ENCODE measurements around the gene ADAM30.

The ADAM30 gene

DNA sequence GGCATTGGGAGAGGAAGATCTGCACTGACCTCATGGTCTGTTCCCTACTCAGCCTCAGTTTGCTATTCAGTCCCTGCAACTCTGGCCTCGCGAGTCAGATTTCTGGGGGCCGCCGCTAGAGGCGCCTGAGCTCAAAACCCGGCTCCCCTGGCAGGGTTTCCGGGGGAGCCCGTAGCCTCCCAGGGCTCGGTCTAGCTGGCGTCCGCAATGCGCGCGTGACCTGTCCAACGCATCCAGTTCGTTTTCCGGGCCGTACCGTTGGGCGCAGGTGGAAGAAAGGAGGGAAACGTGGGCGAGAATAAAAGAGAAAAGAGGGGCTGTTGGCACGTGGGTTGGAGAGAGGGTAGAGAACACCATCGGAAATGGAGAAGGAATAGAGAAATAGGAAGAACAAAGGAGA is at the start of gene ADAM30:
ADAM30 (minus strand) TSS at position 213 of the 400 bp plus-strand sequence; CDS start at position 34, 179 bp downstream.
- H3K9me3 ChIP-seq (ENCODE audit: control insufficient read depth, insufficient read depth, low read length) = no peaks in the 10 kb centered on the region
- no peaks in the 10 kb centered on the region for H3K36me3 ChIP-seq (ENCODE audit: insufficient read depth, low read length)
- H3K9ac ChIP-seq (ENCODE audit: low read depth, low read length) = no peak within 1 kb of the TSS
- no peaks in the 10 kb centered on the region for H3K4me1 ChIP-seq (ENCODE audit: insufficient read depth, low read length)

- no peaks in the 10 kb centered on the region for H3K4me1 ChIP-seq (ENCODE audit: insufficient read depth, low read length)
- peaks cover 6% of the 10 kb centered on the region; the same call in 1 of the 2 replicates for H3K36me3 ChIP-seq (ENCODE audit: insufficient read depth, low read length)
- H3K9me3 ChIP-seq (ENCODE audit: control insufficient read depth, insufficient read depth, low read length) = no peaks in the 10 kb centered on the region
- no peak overlapping the region for H3K9ac ChIP-seq (ENCODE audit: low read depth, low read length)
These were observed 46.9 kb upstream of the ADAM30 start for GRCh38 chr1:119943216-119943615.

DNA sequence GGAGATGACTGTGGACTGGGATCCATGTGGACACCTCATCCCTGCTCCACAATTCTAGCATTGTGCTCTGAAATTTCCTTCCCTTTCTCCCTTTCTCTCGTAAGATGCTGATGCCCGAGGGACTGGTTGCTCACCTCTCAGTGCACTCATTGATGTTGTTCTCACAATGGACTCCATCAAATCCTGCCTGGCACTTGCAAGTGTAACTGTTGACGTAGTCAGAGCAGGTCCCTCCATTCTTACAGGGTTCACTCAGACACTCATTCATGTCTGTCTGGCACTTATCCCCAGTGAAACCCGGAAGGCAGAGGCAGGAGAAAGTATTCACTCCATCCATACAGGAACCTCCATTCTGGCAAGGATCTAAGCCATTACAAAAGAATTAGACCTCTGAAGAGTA is 45.1 kb upstream of the ADAM30 start:
- Histone ChIP-seq H3K36me3 (ENCODE audit: insufficient read depth, low read length) (peaks cover 6% of the 10 kb centered on the region; the same call in 1 of the 2 replicates), H3K9ac (ENCODE audit: low read depth, low read length) (no peak overlapping the region), H3K4me1 (ENCODE audit: insufficient read depth, low read length) (0 out of 2 replicates have a peak, but pooled peaks cover 2% of the 10 kb centered on the region), H3K9me3 (ENCODE audit: control insufficient read depth, insufficient read depth, low read length) (no peaks in the 10 kb centered on the region)

DNA sequence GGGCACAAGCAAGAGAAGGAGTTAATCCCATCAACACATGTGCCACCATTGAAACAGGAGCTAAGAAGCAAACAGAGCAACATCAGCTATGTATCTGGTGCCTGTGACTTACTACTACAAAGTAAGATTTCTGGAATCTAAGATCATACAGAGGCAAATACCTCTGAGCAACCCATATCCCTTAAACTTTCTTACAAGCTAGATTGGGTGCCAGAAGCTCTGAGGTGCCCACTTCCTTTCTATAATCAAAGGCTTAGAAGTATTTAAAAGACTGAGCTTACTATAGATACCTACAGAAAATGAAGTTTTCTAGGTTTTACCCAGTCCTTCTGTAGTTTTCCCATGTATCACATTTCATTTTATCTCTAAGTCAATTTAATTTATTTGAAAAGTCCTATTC is 44.4 kb upstream of the ADAM30 start:
- H3K36me3 ChIP-seq (ENCODE audit: insufficient read depth, low read length) = peaks cover 6% of the 10 kb centered on the region; the same call in 1 of the 2 replicates

GRCh38 chr1:119937198-119937597 is 40.9 kb upstream of the ADAM30 start:
- peaks cover 17% of the 10 kb centered on the region; the same call in 1 of the 2 replicates for H3K36me3 ChIP-seq (ENCODE audit: insufficient read depth, low read length)
- H3K9me3 ChIP-seq (ENCODE audit: control insufficient read depth, insufficient read depth, low read length) = peaks cover 4% of the 10 kb centered on the region; the same call in 1 of the 2 replicates
- H3K9ac ChIP-seq (ENCODE audit: low read depth, low read length) = no peak overlapping the region
- H3K4me1 ChIP-seq (ENCODE audit: insufficient read depth, low read length) = 0 out of 2 replicates have a peak, but pooled peaks cover 4% of the 10 kb centered on the region

More for the DNA sequence above, 44.4 kb upstream of the ADAM30 start:
- Histone ChIP-seq H3K4me1 (ENCODE audit: insufficient read depth, low read length) (0 out of 2 replicates have a peak, but pooled peaks cover 4% of the 10 kb centered on the region), H3K9me3 (ENCODE audit: control insufficient read depth, insufficient read depth, low read length) (no peaks in the 10 kb centered on the region), H3K9ac (ENCODE audit: low read depth, low read length) (no peak overlapping the region)

DNA sequence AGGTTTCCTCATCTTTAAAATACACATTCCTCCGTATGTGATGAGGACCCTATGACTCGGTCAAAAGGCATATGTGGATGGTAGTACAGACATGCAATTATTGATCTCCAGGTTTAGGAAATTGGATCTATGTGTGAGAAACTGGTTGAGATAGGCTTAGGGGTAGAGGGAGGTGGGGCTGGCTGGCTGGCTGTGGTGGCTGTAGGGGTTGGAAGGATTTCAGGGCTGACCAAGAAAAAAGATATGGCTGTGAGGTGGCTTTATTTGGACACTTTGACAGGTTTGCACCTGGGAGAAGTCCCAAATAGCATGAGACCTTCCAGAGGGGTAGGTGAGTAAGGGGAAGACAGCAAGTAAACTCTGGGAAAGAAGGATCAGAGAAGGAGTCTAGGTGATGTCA is 39.6 kb upstream of the ADAM30 start:
- no peak overlapping the region for H3K9ac ChIP-seq (ENCODE audit: low read depth, low read length)
- 0 out of 2 replicates have a peak, but pooled peaks cover 4% of the 10 kb centered on the region for H3K4me1 ChIP-seq (ENCODE audit: insufficient read depth, low read length)
- H3K9me3 ChIP-seq (ENCODE audit: control insufficient read depth, insufficient read depth, low read length) = peaks cover 4% of the 10 kb centered on the region; the same call in 1 of the 2 replicates
- peaks cover 12% of the 10 kb centered on the region; the same call in 1 of the 2 replicates for H3K36me3 ChIP-seq (ENCODE audit: insufficient read depth, low read length)

DNA sequence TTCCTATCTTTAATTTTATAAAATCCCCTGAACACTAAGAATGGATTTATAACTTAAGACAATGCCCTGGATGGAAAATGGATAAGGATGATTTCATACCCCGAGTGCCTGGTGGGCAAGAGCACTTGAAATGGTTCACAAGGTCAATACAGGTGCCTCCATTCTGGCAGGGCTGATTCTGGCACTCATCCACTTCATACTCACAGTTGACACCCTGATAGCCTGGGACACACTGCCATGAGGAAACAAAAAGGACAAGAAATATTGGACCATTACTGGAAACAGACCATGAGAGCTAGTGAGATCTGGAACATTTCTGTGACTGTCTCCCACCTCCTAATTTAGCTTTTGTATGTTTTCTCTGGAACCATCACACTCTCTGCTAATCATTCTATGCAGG is 39.1 kb upstream of the ADAM30 start:
- Histone ChIP-seq H3K9ac (ENCODE audit: low read depth, low read length) (no peak overlapping the region), H3K9me3 (ENCODE audit: control insufficient read depth, insufficient read depth, low read length) (peaks cover 4% of the 10 kb centered on the region; the same call in 1 of the 2 replicates), H3K4me1 (ENCODE audit: insufficient read depth, low read length) (0 out of 2 replicates have a peak, but pooled peaks cover 4% of the 10 kb centered on the region), H3K36me3 (ENCODE audit: insufficient read depth, low read length) (peaks cover 12% of the 10 kb centered on the region; the same call in 1 of the 2 replicates)

DNA sequence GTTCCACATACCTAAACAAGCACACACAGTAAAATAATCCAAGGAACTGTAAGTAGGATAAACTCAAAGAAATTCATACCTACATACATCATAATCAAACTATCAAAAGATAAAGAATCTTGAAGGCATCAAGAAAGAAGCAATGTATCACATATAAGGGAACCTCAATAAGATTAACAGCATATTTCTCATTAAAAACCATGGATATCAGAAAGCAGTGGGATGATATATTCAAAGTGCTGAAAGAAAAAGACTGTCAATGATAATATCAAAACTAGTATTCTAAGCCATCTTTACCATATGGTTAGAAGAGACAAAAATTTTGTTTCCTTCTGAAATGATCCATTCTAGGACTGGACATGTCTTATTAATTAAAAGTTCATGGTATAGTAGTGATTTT is 37.1 kb upstream of the ADAM30 start:
- Histone ChIP-seq H3K4me1 (ENCODE audit: insufficient read depth, low read length) (0 out of 2 replicates have a peak, but pooled peaks cover 4% of the 10 kb centered on the region), H3K9ac (ENCODE audit: low read depth, low read length) (no peak overlapping the region), H3K9me3 (ENCODE audit: control insufficient read depth, insufficient read depth, low read length) (peaks cover 4% of the 10 kb centered on the region; the same call in 1 of the 2 replicates), H3K36me3 (ENCODE audit: insufficient read depth, low read length) (peaks cover 12% of the 10 kb centered on the region; the same call in 1 of the 2 replicates)

- Histone ChIP-seq H3K9me3 (ENCODE audit: control insufficient read depth, insufficient read depth, low read length) (peaks cover 4% of the 10 kb centered on the region; the same call in 1 of the 2 replicates), H3K9ac (ENCODE audit: low read depth, low read length) (no peak overlapping the region), H3K36me3 (ENCODE audit: insufficient read depth, low read length) (peaks cover 7% of the 10 kb centered on the region), H3K4me1 (ENCODE audit: insufficient read depth, low read length) (no peaks in the 10 kb centered on the region)
These were observed 33.5 kb upstream of the ADAM30 start for GRCh38 chr1:119929643-119930315.

DNA sequence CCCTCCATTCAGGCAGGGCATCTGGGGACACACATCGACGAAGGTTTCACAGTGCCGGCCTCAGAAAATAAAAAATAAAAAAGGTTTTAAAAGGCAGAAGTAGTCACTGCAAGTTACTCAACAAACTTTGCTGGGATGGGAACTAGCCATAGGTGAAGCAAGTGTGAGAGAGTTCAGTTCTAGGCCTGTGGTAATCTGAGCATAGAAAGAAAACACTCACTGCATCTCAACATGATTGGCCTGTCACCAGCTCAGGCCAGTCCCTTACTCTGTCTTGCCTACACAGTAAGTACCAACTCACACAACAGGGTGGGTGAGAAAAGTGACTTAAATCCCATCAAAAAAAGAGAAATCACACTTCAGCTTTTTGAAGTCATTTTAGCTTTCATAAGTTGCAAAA is 30.2 kb upstream of the ADAM30 start:
- no peak overlapping the region for H3K9ac ChIP-seq (ENCODE audit: low read depth, low read length)
- peaks cover 8% of the 10 kb centered on the region; the same call in 1 of the 2 replicates for H3K36me3 ChIP-seq (ENCODE audit: insufficient read depth, low read length)
- no peaks in the 10 kb centered on the region for H3K4me1 ChIP-seq (ENCODE audit: insufficient read depth, low read length)
- H3K9me3 ChIP-seq (ENCODE audit: control insufficient read depth, insufficient read depth, low read length) = no peaks in the 10 kb centered on the region

- peaks cover 18% of the 10 kb centered on the region for H3K36me3 ChIP-seq (ENCODE audit: insufficient read depth, low read length)
- no peak overlapping the region for H3K9ac ChIP-seq (ENCODE audit: low read depth, low read length)
- no peaks in the 10 kb centered on the region for H3K4me1 ChIP-seq (ENCODE audit: insufficient read depth, low read length)
- no peaks in the 10 kb centered on the region for H3K9me3 ChIP-seq (ENCODE audit: control insufficient read depth, insufficient read depth, low read length)
These were observed 28.9 kb upstream of the ADAM30 start for GRCh38 chr1:119924948-119925898.

DNA sequence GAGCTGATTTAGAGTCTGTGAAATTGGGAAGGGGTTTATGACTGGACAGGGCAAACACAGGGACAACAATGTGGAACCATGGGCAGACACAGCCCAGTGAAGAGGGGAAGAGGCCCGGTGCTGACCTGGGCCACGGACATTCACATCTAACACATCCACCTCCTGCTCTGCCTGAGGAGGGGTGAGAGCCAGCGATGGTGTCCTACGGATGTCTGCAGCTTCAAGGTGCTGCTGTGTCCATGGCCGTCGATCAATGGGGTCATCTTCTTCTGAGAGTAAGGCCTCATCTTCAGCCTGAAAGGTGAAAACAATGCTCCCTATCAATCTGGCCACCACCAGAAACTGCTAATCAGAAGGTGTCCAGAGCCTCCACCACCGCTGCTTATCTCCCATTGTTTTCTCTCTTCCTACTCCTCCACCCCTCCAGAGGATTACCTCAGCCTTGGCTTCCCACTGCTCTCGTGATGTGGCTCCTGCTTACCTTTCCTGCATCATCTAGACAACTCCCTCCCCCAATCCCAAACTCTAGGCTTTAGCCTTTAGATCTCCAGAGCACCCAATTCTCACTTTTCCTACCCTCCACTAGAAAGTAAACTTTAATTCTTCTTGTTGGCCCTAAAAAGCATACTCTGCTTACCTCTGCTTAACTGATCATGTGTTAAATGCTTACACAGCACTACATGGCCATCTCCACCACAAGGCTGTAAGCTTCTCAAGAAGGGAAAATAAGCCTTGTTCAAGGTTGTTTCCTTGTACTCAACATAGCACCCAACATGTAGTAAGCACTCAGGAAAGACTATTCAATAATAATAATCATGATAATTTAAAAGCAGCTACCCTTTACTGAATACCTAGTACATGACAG is 24.0 kb upstream of the ADAM30 start:
- Histone ChIP-seq H3K36me3 (ENCODE audit: insufficient read depth, low read length) (peaks cover 36% of the 10 kb centered on the region), H3K9me3 (ENCODE audit: control insufficient read depth, insufficient read depth, low read length) (no peaks in the 10 kb centered on the region), H3K9ac (ENCODE audit: low read depth, low read length) (no peak overlapping the region), H3K4me1 (ENCODE audit: insufficient read depth, low read length) (no peaks in the 10 kb centered on the region)

DNA sequence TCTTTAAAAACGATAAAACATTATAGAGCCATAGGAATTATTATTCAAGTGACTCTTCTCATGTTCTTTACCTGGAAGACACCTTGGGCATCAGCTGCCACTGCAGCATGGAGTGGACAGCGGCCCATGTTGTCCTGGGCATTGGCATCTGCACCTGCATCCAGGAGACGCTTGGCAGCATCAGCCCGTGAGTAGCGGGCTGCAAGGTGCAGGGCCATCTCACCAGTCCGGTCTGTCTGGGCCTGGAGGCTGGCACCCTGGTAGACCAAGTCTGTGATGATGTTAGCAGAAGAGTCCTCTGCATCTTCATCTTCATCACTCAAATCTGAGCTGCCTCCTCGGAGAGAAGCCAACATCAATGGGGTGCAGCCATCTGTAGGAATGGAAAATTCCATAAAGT is 22.9 kb upstream of the ADAM30 start:
- H3K9ac ChIP-seq (ENCODE audit: low read depth, low read length) = no peak overlapping the region
- H3K4me1 ChIP-seq (ENCODE audit: insufficient read depth, low read length) = no peaks in the 10 kb centered on the region
- no peaks in the 10 kb centered on the region for H3K9me3 ChIP-seq (ENCODE audit: control insufficient read depth, insufficient read depth, low read length)
- peaks cover 40% of the 10 kb centered on the region for H3K36me3 ChIP-seq (ENCODE audit: insufficient read depth, low read length)

Data from ES-I3 (cell line).